WI38 (cell line): ENCODE measurements around the gene PYGO1.

Experiments
- H3K4me3 ChIP-seq: 2 replicates; pipeline ENCODE4 v1.5.1; 2011; ENCODE audit warnings: low read depth, mild to moderate bottlenecking, control low read depth, low read length
- CTCF ChIP-seq: IDR thresholded peaks from 2 replicates; pipeline ENCODE4 v1.5.1; 2012; ENCODE audit warnings: low read depth, mild to moderate bottlenecking, control low read depth, low read length

PYGO1 gene

GRCh38 chr15:55590788-55591187 is 2.6 kb upstream of the PYGO1 start:
- no peak for TF ChIP-seq CTCF
- no peak overlapping the region for H3K4me3 ChIP-seq

- no peak for TF ChIP-seq CTCF
- peak overlapping the region; percentile 67 for H3K4me3 ChIP-seq
These were observed 1.1 kb upstream of the PYGO1 start for GRCh38 chr15:55589287-55589686.

- TF ChIP-seq CTCF: no peak
- H3K4me3 ChIP-seq: peak overlapping the region; percentile 67
These were observed 620 bp upstream of the PYGO1 start for GRCh38 chr15:55588815-55589115.

GRCh38 chr15:55587321-55588069 is 650 bp downstream of the PYGO1 start:
- peak overlapping the region; percentile 74 for H3K4me3 ChIP-seq
- no peak for TF ChIP-seq CTCF

GRCh38 chr15:55586808-55587207 is 1.3 kb downstream of the PYGO1 start:
- H3K4me3 ChIP-seq: peak overlapping the region; percentile 74
- no peak for TF ChIP-seq CTCF

- H3K4me3 ChIP-seq: no peak overlapping the region
- no peak for TF ChIP-seq CTCF
These were observed 11.2 kb downstream of the PYGO1 start for GRCh38 chr15:55576943-55577342.

- H3K4me3 ChIP-seq: no peak overlapping the region
- no peak for TF ChIP-seq CTCF
These were observed 14.0 kb downstream of the PYGO1 start for GRCh38 chr15:55574096-55574495.
